ENCODE results near the gene GFER.

GRCh38 chr16:1965396-1966001 is 18.5 kb upstream of the GFER start:
- TF ChIP-seq TAF1 (IDR thresholded peaks at IDR 0.05; ENCODE audit: low read depth, low read length) (no peak), POLR2AphosphoS5 (IDR thresholded peaks at IDR 0.05; ENCODE audit: low read depth, low read length) (peak; percentile 26), POLR2A (IDR thresholded peaks at IDR 0.05; ENCODE audit: low read depth, low read length) (no peak; the same call in 1 of the 2 replicates), PAX5 (IDR thresholded peaks at IDR 0.05; ENCODE audit: insufficient read depth, low read length, severe bottlenecking) (no peak)
